ENCODE data around the gene PTPRT.

Gene PTPRT

DNA sequence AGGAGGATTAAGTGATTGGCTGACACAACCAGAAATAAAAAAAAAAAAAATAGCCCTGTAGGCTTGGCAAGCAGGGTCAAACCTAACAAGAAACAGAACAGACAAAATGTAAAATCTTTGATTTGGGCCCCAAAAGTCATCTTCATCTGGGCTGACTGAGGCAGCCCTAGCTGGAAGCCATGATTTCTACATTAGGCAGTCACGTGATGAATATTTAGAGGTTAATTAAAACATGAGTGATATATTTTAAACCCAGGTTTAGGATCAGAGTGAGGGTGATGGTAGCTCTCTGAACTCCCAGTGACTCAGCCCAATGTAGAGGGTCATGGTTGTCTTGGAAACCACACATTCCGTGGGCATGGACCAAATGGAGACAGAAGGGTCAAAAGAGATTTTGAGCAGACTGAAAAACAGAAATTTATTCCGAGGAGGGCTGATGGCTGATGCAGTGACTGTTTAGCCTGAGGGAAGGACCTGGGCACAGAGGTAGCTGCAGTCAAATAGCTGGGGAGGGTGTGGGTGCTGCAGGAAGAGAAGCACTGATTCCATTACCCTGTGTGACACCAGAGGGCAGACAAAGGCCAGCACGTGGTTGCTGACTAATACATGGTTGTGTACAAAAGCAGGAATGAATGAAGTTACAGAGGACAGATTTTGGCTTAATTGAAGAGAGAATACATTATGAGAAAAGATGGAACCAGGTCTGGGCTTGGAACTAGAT lies 998.4 kb downstream of the PTPRT start:
- no peak for DNase-seq (ENCODE audit: low read depth)

DNA sequence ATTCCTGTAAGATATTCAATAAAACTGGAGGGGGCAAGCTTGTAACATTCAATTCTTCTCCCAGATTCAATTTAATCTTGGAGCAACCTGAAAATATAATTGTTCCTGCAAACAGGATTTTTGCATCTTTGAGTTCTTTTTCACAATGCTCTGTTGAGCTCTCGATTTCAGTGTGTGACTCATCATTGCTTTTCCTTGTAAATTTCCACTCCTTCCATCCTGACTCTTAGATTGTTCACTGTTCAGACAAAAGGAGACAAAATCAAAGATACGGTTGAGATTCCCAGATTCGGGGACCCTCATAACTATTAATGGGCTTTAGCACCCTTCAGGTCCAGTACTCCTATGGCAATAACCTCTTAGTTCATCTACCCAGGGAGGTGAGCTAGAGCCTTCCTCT lies 999.6 kb downstream of the PTPRT start:
- DNase-seq (ENCODE audit: low read depth) = no peak

DNA sequence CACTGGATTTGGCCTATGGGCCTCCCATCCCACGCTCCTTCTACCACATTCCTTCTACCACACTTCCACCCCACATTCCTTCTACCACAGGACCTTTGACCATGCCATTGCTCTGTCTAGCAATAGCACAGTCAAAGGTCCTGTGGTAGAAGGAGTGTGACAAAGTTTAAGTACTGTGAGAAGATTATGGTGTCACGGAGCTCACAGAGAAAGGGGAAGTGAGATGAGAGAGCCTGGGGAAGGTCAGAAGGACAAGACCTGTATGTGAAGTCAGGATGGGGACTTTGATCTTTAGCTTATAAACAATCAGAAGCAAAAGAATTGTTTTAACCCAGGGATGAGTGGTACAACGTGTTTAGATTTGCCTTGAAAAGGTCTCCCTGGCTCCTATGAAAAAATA lies 1003.4 kb downstream of the PTPRT start:
- no peak for DNase-seq (ENCODE audit: low read depth)

DNA sequence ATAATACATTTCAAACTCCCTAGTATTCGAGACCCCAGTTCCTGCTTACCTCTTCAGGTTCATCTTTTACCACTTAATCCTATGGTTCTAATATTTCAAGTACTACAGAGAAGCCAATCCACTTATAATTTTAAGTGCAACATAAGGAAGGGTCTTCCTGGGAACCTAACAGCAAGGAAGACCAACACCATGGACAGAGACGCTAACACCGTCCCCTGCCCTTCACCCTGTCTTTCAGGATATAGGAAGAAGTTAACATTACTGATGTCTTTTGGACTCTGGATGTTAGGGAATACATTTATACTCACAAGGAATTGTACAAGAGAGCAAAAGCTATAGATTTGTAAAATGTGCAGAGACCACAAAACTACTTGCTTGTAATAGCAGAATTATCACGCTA lies 1006.6 kb downstream of the PTPRT start:
- no peak for DNase-seq (ENCODE audit: low read depth)

DNA sequence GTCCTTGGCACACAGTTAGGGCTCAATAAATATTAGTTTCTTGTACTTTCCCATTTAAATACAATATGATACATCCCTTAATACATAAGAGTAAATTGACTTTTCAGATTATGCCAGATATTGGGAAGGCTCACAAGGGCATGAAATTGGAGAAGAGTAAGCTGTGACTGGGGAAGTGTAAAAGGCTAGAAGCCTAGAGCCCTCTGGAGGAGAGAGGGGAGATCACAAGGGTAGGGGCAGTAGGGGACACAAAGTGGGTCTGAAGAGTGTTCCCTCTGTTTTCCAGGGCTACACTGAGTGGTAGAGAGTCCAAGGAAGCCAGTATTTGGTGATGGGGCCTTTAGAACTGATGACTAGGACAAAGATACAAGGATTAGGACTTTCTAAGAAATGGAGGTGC lies 1008.6 kb downstream of the PTPRT start:
- no peak for DNase-seq (ENCODE audit: low read depth)

DNA sequence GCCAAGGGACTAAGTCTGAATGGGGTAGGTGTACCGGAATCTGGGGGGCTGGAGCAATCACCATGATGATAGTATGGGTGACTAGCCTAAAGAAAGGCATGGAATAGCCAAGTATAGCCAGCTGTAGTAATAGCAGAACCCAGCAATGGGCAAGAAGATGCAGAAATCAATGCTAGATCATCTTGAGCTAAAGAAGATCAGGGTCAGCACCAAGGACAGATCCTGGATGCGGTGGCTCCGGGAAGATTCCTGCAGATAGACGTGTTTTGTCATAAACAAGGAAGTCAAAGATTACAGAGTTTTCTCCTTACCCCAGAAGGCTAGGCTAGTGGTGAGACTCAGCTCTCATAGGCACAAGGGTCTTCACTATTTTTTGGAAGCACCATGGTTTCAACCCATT lies 1009.9 kb downstream of the PTPRT start:
- DNase-seq (ENCODE audit: low read depth) = peak; percentile 1

DNA sequence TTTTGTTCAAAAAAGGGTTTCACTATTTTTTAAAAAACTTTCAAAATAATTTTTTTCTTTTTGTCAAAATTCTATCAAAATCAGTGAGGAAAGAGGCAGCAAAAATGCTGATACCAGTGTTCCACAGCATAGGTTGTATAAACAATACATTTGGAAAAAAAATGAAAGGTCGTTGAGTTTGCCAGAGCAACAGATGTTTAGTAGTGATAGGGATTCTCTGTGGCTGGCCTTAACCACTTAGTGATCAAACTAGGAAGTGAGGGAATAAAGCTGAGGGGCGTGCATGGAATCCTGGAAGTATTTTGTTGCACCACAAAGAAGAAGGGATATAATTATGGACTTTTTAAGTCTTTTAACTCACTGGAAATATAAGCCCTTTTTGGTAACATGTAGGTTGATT lies 1016.3 kb downstream of the PTPRT start:
- no peak for DNase-seq (ENCODE audit: low read depth)

DNA sequence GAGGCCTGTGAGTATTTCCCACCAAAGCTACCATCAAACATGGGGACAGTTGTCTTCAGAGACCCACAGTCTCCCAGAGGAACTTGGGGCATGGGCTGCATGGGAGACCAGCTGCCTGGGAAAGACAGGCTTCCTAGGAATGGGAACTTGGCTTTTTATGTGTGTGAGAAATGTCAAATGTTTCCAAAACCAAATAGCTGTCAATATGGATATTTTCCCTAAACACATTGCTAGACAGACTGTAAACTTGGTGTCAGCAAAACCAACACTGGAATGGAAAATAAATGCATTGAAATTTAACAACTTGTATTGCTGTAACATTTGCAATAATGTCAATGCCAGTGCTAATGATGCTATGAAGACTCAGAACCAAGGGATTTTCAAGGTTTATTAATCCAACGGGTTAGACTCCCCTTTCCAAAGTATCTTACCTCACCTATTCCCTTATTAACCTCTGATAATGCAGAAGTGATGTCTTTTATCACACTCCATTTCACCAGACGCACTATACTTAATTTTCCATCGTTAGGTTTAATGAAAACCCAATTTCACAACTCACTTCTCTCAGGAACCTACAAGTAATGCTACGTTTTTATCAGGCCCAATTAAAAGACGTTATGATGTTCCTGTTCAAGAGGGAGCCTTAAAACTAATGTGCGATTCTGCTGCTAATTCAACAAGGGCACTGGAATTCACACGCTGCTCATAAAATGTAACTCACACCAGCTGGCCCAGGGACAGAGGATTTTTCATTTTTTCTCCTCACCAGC lies 1025.4 kb downstream of the PTPRT start:
- no peak for DNase-seq (ENCODE audit: low read depth)

DNA sequence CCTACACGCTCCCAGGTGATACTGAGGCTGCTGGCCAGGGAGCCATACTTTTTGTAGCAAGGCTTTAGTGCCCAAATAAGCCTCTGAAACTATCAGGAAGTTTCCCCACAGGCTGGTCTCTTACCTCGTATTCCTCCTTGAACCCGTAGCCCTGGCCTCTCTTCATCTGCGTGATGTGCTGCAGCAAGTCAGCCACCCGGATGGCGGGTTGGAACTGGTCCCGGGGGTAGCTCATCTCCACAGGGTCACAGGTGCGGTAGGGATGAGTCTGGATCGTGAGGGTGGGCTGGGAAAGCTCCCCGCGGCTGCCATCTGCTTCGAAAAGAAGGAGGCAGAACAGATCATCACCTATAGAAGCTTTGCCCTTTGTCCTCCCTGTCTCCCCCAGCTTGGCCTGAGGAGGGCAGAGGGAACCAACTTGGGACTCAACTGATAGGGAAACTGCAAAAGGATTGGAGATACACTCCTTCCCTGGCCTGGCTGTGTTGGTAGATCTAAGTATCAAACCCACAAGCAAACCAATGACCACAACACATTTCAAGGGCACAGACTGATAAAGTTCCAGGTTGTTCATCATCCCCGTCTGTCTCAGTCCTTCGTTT lies 1028.4 kb downstream of the PTPRT start:
- DNase-seq (ENCODE audit: low read depth) = no peak

DNA sequence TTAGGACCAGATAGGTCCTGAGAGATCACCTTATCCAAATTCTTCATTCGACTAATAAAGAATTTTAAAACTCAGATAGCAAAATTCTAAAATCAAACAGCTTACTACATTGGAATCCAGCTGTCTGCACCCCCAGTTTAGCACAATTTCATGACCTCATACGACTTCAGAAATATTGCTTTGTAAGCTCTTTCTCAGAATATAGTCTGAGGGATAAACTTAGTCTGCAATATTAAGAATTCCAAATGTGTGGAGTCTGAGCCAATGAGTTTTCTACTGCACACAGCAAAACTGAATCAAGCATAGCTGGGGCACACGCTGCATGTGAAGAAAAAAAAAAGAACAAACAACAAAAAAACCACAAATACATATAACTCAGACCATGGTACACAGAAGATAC lies 1029.9 kb downstream of the PTPRT start:
- DNase-seq (ENCODE audit: low read depth) = no peak

DNA sequence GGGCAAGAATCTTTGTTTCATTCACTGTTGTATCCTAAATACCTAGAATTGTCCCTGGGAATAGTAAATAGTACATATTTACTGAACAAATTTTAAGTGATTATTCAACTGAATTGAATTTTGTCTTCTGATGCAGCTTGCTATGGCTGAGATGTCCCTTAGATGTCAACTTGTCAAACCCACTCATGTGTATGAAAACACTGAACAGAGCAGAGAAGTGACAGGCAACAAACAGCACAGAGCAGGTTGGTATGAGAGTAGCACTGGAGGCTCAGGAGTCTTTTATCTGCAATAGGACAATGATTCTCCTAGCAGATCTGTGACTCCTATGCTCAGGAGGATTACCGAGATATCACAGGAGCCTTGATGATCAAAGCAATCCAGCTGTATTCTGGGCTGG lies 1031.4 kb downstream of the PTPRT start:
- no peak for DNase-seq (ENCODE audit: low read depth)

DNA sequence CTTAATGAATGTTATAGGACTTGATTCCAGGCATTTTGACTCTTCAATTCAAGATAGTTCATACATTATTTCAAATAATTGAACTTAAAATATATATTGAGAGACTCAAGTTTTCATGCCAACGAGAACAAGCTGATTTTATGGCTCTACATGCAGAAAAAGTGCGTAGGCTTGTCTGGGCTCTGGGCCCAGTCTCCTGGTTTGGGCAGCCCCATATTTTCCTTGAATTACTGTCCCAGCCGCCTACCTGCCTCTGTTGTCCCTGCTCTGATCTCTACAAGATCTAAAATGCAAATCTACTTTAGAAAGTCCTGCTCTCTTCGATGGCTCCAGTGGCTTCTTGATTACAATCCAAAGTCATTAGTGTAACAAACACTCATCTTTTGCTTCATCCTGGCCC lies 1034.1 kb downstream of the PTPRT start:
- DNase-seq (ENCODE audit: low read depth) = no peak

DNA sequence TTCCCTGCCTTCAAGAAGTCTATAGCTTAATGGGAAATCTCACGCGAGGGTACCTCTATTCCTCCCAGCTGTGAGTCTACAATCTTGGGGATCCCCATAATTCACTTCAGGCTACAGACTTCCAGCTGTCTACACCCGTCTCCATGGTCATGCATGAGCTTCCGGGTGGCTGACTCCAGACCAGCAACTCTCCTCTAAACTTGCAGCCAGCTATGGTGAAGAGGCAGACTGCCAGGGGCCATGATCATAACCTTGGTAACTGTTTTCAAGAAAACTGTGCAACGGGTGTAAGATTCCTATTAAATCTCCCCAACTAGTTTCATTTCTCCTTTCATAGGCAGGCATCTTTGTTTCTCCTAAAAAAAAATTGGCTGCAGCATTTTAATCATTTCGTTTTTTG lies 1037.1 kb downstream of the PTPRT start:
- DNase-seq (ENCODE audit: low read depth) = no peak

DNA sequence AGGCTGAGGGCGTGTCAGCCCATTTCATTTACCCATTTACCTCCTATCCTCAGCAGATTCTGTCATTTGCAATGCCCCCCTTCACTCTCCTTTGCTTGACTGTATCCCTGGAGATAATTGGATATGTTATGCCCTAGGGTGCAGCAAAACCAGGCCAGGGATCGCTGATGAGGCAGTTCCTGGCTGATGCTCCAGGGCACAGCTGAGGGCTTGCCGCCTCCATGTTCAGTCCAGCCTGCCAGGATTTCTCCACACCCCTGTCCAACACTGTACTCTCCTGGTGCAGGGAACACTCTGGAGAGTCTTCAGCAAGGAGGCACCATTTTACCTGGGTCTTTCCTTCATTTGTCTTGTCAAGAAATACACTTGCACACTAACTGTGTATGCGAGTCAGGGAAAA lies 1039.5 kb downstream of the PTPRT start:
- no peak for DNase-seq (ENCODE audit: low read depth)

DNA sequence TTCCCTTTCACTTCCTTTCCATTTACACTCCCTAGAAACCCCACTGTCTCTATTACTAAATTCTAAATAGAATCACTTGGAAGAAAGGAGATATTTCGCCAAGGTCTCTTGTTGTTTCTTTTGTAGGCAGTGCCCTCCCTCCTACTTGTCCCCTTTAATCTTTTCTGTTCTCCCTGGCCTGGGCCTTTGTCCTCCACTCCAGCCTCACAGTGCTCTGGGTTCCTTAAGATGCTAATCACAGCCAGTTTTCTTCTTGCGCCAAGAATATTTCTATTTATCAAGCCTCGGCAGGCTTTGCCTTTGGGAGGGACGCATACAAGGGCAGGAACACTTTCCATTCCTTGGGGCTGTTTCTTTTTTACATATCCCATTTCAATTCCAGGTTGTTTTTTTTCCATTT lies 1051.0 kb downstream of the PTPRT start:
- no peak for DNase-seq (ENCODE audit: low read depth)

DNA sequence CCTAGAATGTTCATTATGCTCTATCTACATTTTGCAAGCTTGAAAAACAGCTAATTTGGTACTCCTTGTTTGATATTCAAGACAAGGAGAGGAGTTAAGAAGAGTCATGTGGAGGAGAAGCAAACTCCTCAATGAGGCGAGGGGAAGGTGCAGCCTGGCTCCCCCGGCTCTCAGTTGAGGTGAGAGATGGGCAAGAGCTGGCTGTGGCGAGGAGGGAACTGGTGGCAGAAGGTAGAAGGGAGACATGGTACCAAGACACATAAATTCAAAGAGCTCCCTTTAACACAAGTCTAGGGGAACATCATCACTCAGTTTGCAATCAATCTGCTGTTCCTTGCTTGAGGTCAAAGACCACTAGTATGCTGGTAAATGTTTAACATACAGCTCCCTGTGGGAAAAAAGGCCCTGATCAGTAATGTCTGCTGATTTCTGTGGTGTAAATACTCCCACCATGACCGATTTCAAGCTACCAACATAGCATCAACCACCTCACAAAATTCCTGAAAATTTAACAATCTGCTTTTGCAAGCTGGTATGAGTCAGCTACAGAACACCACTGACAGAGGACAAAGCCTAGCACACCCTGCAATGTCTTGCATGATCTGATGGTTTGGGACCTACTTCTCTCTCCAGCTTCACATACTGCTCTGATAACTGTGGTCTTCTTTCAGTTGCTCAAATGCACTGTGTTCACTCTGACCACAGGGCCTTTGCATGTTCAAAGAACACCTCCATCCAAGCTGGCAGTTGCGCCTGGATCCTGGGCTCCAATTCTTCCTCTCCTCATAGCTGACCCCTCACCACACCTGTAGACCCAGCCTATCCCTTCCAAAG lies 1055.2 kb downstream of the PTPRT start:
- no peak for DNase-seq (ENCODE audit: low read depth)

DNA sequence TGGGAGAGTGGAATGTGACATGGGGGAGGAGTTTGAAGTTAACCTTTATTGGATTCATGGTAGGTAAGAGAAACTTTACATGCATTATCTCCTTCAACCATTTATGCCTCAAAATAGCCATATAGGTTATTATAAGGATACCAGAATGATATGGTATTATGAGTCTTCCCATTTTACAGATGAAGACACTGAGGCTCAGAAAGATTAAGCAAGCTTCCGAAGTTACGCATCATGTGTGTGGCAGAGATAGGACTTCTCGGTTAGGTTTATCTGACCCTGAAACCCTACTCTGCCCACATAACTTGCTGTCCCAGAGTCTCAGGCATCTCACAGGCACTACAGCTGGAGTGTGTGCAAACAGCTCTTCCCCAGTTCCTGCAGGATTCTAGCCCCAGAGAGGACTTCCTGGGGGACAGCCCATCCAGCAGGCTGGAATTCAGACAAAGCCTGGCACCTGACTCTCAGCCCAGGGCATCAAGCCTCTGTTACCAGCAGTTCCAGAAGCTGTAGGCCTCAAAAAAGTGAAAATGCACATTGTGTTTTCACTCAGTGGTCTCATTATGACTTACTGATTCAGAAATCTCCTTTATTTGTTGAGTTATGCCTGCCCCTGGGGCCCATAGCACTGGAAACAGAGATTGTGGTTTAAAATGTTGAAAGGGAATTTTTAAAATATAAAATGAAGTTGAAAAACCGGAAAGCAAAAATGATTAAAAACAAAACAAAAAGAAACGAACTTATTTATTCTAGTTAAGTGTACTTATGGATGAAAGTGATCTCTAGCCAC lies 1058.7 kb downstream of the PTPRT start:
- no peak for DNase-seq (ENCODE audit: low read depth)

DNA sequence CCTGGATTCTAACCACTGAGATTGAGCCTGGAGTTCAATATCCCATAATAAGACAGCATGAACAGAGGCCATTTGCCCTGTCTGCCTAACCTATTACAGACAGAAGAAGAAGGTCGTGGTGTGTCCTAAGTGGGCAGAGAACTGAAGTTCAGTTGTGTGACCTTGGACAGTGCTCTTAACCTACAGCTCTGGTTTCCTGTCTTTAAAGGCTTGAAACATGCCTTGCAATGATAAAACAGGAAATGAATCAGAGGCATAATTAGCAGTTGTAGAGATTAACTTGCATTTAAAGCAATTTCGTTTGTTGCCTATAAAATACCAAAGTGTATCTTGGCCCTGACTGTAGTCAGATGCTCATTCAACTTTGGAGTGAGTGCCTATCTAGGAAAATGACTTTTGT lies 1064.3 kb downstream of the PTPRT start:
- no peak for DNase-seq (ENCODE audit: low read depth)

DNA sequence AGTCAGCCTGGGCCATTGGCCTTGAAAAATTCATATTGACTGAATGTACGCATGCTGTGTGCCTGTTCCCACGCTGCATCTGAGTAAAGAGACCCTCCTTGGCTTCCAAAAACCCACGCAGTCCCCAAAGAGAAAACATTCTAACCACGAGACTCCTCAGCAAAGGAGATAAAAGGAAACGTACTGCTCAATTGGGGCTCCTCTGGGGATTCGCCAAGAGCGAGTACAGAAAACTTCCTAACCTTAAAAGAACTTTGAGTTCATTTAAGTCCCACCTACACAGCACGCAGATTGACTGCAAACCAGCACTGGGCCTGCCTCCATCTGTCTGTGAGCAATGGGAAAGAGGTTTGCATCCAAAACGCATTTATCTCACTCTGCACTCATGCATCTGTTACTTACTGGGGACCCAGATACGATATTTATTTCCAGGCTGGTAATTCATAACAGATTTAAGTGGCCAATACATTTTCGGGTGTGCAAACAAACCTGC lies 1065.7 kb downstream of the PTPRT start:
- no peak for DNase-seq (ENCODE audit: low read depth)

DNA sequence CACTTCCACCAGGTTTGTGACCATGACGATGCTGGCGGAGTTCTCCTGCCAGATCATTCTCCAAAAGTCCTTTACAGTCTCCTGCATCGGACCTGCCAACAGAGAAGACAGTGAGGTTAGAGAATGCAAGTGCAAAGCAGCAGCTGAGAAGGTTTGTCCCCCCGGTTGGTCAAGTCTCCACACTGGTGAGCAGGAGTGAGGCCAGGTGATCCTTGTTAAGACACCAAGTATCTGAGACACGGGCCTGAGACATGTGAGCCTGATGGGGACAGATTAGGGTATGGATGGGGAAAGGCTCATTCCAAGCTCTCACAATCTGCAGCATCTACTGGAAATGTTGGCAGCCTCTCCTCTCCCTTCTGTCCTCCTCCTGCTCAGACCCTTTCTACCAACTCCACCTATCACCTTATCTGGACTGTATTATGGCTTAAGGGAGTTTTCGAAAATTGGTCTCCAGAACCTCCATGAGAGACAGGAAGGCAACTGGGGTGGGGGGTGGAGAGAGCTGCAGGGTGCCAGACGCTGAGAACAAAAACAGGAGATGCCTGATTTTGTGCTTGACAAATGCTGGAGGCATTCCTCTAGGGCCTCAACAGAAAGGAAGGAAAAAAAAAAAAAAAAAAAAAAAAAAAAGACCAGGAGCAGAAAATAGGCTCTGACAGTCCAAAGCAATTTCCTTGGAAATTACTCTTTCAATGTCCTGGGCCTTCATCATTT lies 1071.1 kb downstream of the PTPRT start:
- no peak for DNase-seq (ENCODE audit: low read depth)

DNA sequence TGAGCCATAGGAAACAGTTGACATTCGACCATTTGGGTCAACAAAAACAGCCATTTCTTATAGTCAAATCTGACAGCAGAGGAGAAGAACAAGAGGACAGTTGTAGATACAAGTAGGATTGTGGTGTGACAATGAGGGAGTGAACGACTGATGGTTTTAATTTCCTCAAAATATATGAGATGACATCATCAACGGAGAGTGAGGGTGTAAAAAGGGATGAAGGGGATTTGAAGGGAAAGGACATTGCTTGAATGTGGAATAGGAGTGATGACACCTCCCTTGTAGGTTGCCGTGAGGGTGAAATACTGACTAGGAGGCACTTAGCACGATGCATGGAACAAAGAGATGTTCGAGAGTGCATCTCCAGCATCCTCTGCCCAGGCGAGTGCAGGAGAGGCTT lies 1071.7 kb downstream of the PTPRT start:
- DNase-seq (ENCODE audit: low read depth) = no peak

Measured in EH (cell line).